ENCODE results near the gene PDCD1. TPM values are rescaled to one million over a fixed set of nuclear protein-coding genes. Genes with fewer than 3 reads are reported as not detected.

The PDCD1 gene
- polyA plus RNA-seq, 1 donor (not counting 4 experiments of a cell fraction or from before 2014, with no cell fraction given) = not detected

DNA sequence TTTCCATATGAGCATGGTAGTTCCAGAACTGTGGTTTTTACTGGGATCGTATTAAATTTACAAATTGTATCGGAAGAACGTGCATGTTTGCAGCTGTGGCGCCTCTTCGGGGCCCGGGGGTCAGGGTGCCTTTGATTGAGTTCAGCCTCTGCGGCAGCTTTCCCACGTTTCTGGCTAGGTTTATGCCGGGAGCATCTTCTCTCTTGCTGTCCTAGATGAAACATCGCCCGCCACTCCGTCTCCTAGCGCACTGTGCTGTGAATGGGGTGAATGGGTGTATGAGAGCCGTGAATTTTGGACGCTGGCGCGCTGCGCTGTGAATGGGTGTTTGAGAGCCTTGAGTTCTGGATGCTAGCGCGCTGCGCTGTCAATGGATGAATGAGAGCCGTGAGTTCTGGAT lies 12.3 kb downstream of the PDCD1 start:
- H3K79me2 ChIP-seq (ENCODE audit: control insufficient read depth, insufficient read depth, low read length) = no peaks in the 10 kb centered on the region
- no peak overlapping the region for H3K27ac ChIP-seq (ENCODE audit: control insufficient read depth, insufficient read depth, low read length)
- no peak overlapping the region for H3K4me2 ChIP-seq (ENCODE audit: control insufficient read depth, extremely low read depth, insufficient read depth, low read depth, low read length)
- no peak overlapping the region for H2AFZ ChIP-seq (ENCODE audit: control insufficient read depth, low read length)
- H3K36me3 ChIP-seq (ENCODE audit: control insufficient read depth in 2 of 2, extremely low read depth in 1 of 2, insufficient read depth in 2 of 2, low read length in 2 of 2) = no peaks in the 10 kb centered on the region
- no peaks in the 10 kb centered on the region for H3K9me1 ChIP-seq (ENCODE audit: control insufficient read depth, extremely low read depth, insufficient read depth, low read length)
- no peak overlapping the region for H3K9ac ChIP-seq (ENCODE audit: control insufficient read depth, extremely low read depth, insufficient read depth, low read length)
- H3K4me3 ChIP-seq (ENCODE audit: control insufficient read depth in 2 of 3, extremely low read depth in 1 of 3, insufficient read depth in 2 of 3, low read depth in 1 of 3, low read length in 3 of 3) = no peak overlapping the region
- H3K9me3 ChIP-seq (ENCODE audit: control insufficient read depth, low read depth, low read length) = no peaks in the 10 kb centered on the region
- no peaks in the 10 kb centered on the region for H3K4me1 ChIP-seq (ENCODE audit: control insufficient read depth, extremely low read depth, insufficient read depth, low read length)
- peaks cover 34% of the 10 kb centered on the region for H3K27me3 ChIP-seq (ENCODE audit: control insufficient read depth, extremely low read depth, insufficient read depth, low read length)
- no peak for DNase-seq (ENCODE audit: low read depth, low spot score)
- FAIRE-seq = no peak
- dilution Hi-C loops (cut with MboI; ENCODE audit: extremely low pct_ligation_motif_present, low sequenced_read_pairs) = no loop called here
- peaks cover 3% of the 10 kb centered on the region for H4K20me1 ChIP-seq (ENCODE audit: control insufficient read depth, extremely low read depth, insufficient read depth, low read length)
- TF ChIP-seq, protein P1, sequence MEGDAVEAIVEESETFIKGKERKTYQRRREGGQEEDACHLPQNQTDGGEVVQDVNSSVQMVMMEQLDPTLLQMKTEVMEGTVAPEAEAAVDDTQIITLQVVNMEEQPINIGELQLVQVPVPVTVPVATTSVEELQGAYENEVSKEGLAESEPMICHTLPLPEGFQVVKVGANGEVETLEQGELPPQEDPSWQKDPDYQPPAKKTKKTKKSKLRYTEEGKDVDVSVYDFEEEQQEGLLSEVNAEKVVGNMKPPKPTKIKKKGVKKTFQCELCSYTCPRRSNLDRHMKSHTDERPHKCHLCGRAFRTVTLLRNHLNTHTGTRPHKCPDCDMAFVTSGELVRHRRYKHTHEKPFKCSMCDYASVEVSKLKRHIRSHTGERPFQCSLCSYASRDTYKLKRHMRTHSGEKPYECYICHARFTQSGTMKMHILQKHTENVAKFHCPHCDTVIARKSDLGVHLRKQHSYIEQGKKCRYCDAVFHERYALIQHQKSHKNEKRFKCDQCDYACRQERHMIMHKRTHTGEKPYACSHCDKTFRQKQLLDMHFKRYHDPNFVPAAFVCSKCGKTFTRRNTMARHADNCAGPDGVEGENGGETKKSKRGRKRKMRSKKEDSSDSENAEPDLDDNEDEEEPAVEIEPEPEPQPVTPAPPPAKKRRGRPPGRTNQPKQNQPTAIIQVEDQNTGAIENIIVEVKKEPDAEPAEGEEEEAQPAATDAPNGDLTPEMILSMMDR (optimal IDR thresholded peaks at IDR 0.05 in 1 of 3, IDR thresholded peaks at IDR 0.05 in 1 of 3, conservative IDR thresholded peaks at IDR 0.05 in 1 of 3; ENCODE audit: extremely low read depth in 1 of 3, insufficient read depth in 2 of 3, low read length in 3 of 3) = no peak
- no peak for TF ChIP-seq EZH2 (IDR thresholded peaks at IDR 0.05; ENCODE audit: low read length)

DNA sequence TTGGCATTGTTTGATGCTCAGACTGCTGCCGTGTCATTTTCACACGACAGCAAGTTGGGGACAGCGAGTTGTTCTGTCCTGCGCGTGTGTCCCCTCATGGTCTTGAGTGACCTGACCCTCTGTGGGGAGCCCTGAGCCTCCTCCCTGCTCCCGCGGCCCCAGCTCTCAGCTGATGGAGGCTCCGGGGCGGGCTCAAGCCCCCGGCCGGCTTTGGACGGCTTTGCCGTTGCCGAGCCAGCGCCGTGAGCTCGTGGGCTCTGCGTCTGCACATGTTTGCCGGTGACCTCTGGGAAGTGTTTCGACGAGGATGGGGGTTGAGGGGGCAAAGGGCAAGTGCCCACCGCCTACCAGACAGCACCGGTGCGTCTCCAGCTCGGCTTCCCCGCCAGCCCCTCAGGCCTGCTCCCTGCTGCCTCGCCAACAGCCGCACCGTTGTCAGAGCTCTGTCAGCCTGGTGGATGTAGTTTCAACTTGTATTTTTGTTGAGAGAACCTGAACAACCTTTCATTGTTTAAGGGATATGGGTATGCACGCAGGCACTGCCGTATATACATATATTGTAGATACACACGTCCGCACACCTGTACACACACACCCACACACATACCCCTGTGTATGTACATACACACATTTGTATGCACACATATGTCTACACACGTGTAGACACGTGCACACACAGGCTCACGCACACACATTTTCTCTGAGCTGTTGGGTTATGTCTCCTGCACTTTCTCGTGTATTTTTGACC lies 13.7 kb downstream of the PDCD1 start:
- H3K9ac ChIP-seq (ENCODE audit: control insufficient read depth, extremely low read depth, insufficient read depth, low read length) = no peak overlapping the region
- dilution Hi-C loops (cut with MboI; ENCODE audit: extremely low pct_ligation_motif_present, low sequenced_read_pairs) = no loop called here
- H3K27ac ChIP-seq (ENCODE audit: control insufficient read depth, insufficient read depth, low read length) = no peak overlapping the region
- no peaks in the 10 kb centered on the region for H3K9me1 ChIP-seq (ENCODE audit: control insufficient read depth, extremely low read depth, insufficient read depth, low read length)
- H3K27me3 ChIP-seq (ENCODE audit: control insufficient read depth, extremely low read depth, insufficient read depth, low read length) = peaks cover 34% of the 10 kb centered on the region
- no peak overlapping the region for H3K4me3 ChIP-seq (ENCODE audit: control insufficient read depth in 2 of 3, extremely low read depth in 1 of 3, insufficient read depth in 2 of 3, low read depth in 1 of 3, low read length in 3 of 3)
- DNase-seq (ENCODE audit: low read depth, low spot score) = no peak
- H2AFZ ChIP-seq (ENCODE audit: control insufficient read depth, low read length) = no peak overlapping the region
- H3K79me2 ChIP-seq (ENCODE audit: control insufficient read depth, insufficient read depth, low read length) = no peaks in the 10 kb centered on the region
- no peak for FAIRE-seq
- peaks cover 3% of the 10 kb centered on the region for H4K20me1 ChIP-seq (ENCODE audit: control insufficient read depth, extremely low read depth, insufficient read depth, low read length)
- H3K4me2 ChIP-seq (ENCODE audit: control insufficient read depth, extremely low read depth, insufficient read depth, low read depth, low read length) = peak overlapping the region; percentile 62
- no peaks in the 10 kb centered on the region for H3K36me3 ChIP-seq (ENCODE audit: control insufficient read depth in 2 of 2, extremely low read depth in 1 of 2, insufficient read depth in 2 of 2, low read length in 2 of 2)
- TF ChIP-seq EZH2 (IDR thresholded peaks at IDR 0.05; ENCODE audit: low read length) = peak; percentile 61
- TF ChIP-seq, protein P1 (optimal IDR thresholded peaks at IDR 0.05 in 1 of 3, IDR thresholded peaks at IDR 0.05 in 1 of 3, conservative IDR thresholded peaks at IDR 0.05 in 1 of 3; ENCODE audit: extremely low read depth in 1 of 3, insufficient read depth in 2 of 3, low read length in 3 of 3) = no peak
- no peaks in the 10 kb centered on the region for H3K4me1 ChIP-seq (ENCODE audit: control insufficient read depth, extremely low read depth, insufficient read depth, low read length)
- no peaks in the 10 kb centered on the region for H3K9me3 ChIP-seq (ENCODE audit: control insufficient read depth, low read depth, low read length)

Data from keratinocyte (primary cell).